Mesenchymal stem cell (in vitro differentiated cells and primary cell): Measurements from ENCODE around the gene PTGS1.

Experiments
- DNase-seq: peaks from one replicate; pipeline ENCODE4 v3.0.0-alpha.2; 2013
- H2AFZ ChIP-seq: one replicate; pipeline ENCODE4 v1.6.1; 2013; ENCODE audit warnings: low read depth, mild to moderate bottlenecking, control low read depth, inconsistent platforms, low read length, moderate library complexity
- H2AK5ac ChIP-seq: 2 replicates; pipeline ENCODE4 v1.6.1; 2013; ENCODE audit warnings: low read length, moderate library complexity, mild to moderate bottlenecking, inconsistent platforms; ENCODE audit not compliant: severe bottlenecking
- H2BK120ac ChIP-seq: one replicate; pipeline ENCODE4 v1.6.1; 2013; ENCODE audit warnings: low read depth, mild to moderate bottlenecking, inconsistent platforms, low read length, moderate library complexity
- H2BK12ac ChIP-seq, 2 experiments: one replicate each; pipeline ENCODE4 v1.6.1; 2013; ENCODE audit warnings: inconsistent platforms in 2 of 2, low read length in 2 of 2, mild to moderate bottlenecking in 2 of 2, moderate library complexity in 2 of 2, control low read depth in 1 of 2
- H2BK15ac ChIP-seq: one replicate; pipeline ENCODE4 v1.6.1; 2013; ENCODE audit warnings: mild to moderate bottlenecking, low read depth, inconsistent platforms; ENCODE audit not compliant: poor library complexity, severe bottlenecking
- H2BK5ac ChIP-seq: 2 replicates; pipeline ENCODE4 v1.6.1; 2013; ENCODE audit warnings: low read depth, mild to moderate bottlenecking, low read length, control low read depth, inconsistent platforms; ENCODE audit not compliant: poor library complexity, severe bottlenecking
- H3K14ac ChIP-seq, 2 experiments: one replicate each; pipeline ENCODE4 v1.6.1; 2013; ENCODE audit warnings: inconsistent platforms in 2 of 2, low read length in 2 of 2, control low read depth in 1 of 2, mild to moderate bottlenecking in 1 of 2, moderate library complexity in 1 of 2
- H3K18ac ChIP-seq, 2 experiments: one replicate each; pipeline ENCODE4 v1.6.1; 2013; ENCODE audit warnings: inconsistent platforms in 2 of 2, low read length in 2 of 2, control low read depth in 1 of 2, low read depth in 1 of 2, mild to moderate bottlenecking in 1 of 2
- H3K23ac ChIP-seq, 2 experiments: one replicate each; pipeline ENCODE4 v1.6.1; 2013; ENCODE audit warnings: inconsistent platforms in 2 of 2, low read length in 2 of 2, mild to moderate bottlenecking in 2 of 2, moderate library complexity in 2 of 2, control low read depth in 1 of 2
- H3K27ac ChIP-seq: 2 replicates; pipeline ENCODE4 v1.5.1; 2013; ENCODE audit warnings: mild to moderate bottlenecking, moderate library complexity, low read length, control low read depth, inconsistent platforms; ENCODE audit not compliant: poor library complexity, severe bottlenecking
- H3K27me3 ChIP-seq, 2 experiments: 2 replicates each; pipeline versions ENCODE4 v1.6.1 to v1.7.0; 2013; ENCODE audit warnings: low read length in 2 of 2, mild to moderate bottlenecking in 2 of 2, moderate library complexity in 2 of 2, control low read depth in 1 of 2, inconsistent platforms in 1 of 2; ENCODE audit not compliant: control insufficient read depth in 1 of 2, insufficient read depth in 1 of 2
- H3K36me3 ChIP-seq, 2 experiments: 2 replicates each; pipeline versions ENCODE4 v1.6.1 to v1.7.0; 2013; ENCODE audit warnings: low read length in 2 of 2, control low read depth in 1 of 2, inconsistent platforms in 1 of 2, low read depth in 1 of 2, mild to moderate bottlenecking in 1 of 2; ENCODE audit not compliant: insufficient read depth in 2 of 2, control insufficient read depth in 1 of 2
- H3K4ac ChIP-seq, 2 experiments: one replicate each; pipeline ENCODE4 v1.6.1; 2013; ENCODE audit warnings: inconsistent platforms in 2 of 2, low read length in 2 of 2, mild to moderate bottlenecking in 2 of 2, moderate library complexity in 2 of 2, control low read depth in 1 of 2, low read depth in 1 of 2
- H3K4me1 ChIP-seq: 2 replicates; pipeline ENCODE4 v1.6.1; 2013; ENCODE audit warnings: low read depth, low read length, control low read depth; ENCODE audit not compliant: control insufficient read depth, insufficient read depth
- H3K4me2 ChIP-seq: 2 replicates; pipeline ENCODE4 v1.6.1; 2013; ENCODE audit warnings: low read length, mild to moderate bottlenecking, inconsistent platforms; ENCODE audit not compliant: poor library complexity, severe bottlenecking
- H3K4me3 ChIP-seq, 2 experiments: 2 replicates each; pipeline versions ENCODE4 v1.5.1 to v1.7.0; 2013; ENCODE audit warnings: low read length in 2 of 2, mild to moderate bottlenecking in 2 of 2, control low read depth in 1 of 2, low read depth in 1 of 2; ENCODE audit not compliant: insufficient read depth in 1 of 2
- H3K79me1 ChIP-seq: replicated peaks from 2 replicates; pipeline ENCODE4 v1.6.1; 2013; ENCODE audit warnings: mild to moderate bottlenecking, control low read depth, low read length, inconsistent platforms; ENCODE audit not compliant: poor library complexity, severe bottlenecking
- H3K9ac ChIP-seq: 2 replicates; pipeline ENCODE4 v1.7.0; 2013; ENCODE audit warnings: mild to moderate bottlenecking, low read length, moderate library complexity
- H3K9me3 ChIP-seq: 2 replicates; pipeline ENCODE4 v1.7.0; 2013; ENCODE audit warnings: mild to moderate bottlenecking, low read length; ENCODE audit not compliant: control insufficient read depth
- H4K8ac ChIP-seq: one replicate; pipeline ENCODE4 v1.6.1; 2013; ENCODE audit warnings: inconsistent platforms, mild to moderate bottlenecking, low read length, moderate library complexity
- H4K91ac ChIP-seq: one replicate; pipeline ENCODE4 v1.6.1; 2013; ENCODE audit warnings: mild to moderate bottlenecking, low read length, inconsistent platforms
- WGBS: methylation state at CpG from one replicate; pipeline ENCODE4 v1.1.7; 2013; ENCODE audit warnings: mixed read lengths; 5-methylcytosine and 5-hydroxymethylcytosine counted together

PTGS1 gene

GRCh38 chr9:122336189-122336588 lies 34.6 kb upstream of the PTGS1 start:
- no peak overlapping the region for H3K4me2 ChIP-seq
- H2BK5ac ChIP-seq, result no peak overlapping the region
- no peaks in the 10 kb centered on the region for H3K4me1 ChIP-seq
- no peaks in the 10 kb centered on the region for H3K36me3 ChIP-seq
- H2BK15ac ChIP-seq, result no peak overlapping the region
- no peak overlapping the region for H3K9ac ChIP-seq
- H3K27ac ChIP-seq, result no peak overlapping the region
- DNase-seq, result no peak
- no peak overlapping the region for H2BK120ac ChIP-seq
- no peaks in the 10 kb centered on the region for H3K79me1 ChIP-seq
- no peak overlapping the region for H2AK5ac ChIP-seq
- no peak overlapping the region for H2AFZ ChIP-seq
- H3K27me3 ChIP-seq, result peaks cover 31 to 34% of the 10 kb centered on the region in 2 experiments
- H4K91ac ChIP-seq, result no peak overlapping the region
- H3K18ac ChIP-seq, result no peak overlapping the region
- no peaks in the 10 kb centered on the region for H3K9me3 ChIP-seq
- no peak overlapping the region for H2BK12ac ChIP-seq
- no peak overlapping the region for H3K23ac ChIP-seq
- no peak overlapping the region for H3K4ac ChIP-seq
- 75% methylated on average over 5 of the region's 5 CpGs for WGBS
- no peak overlapping the region for H3K4me3 ChIP-seq
- no peak overlapping the region for H3K14ac ChIP-seq
- no peak overlapping the region for H4K8ac ChIP-seq

GRCh38 chr9:122336866-122337555 lies 33.8 kb upstream of the PTGS1 start:
- 61% methylated on average over 25 of the region's 26 CpGs for whole genome bisulfite sequencing
- Histone ChIP-seq H3K4me3 (no peak overlapping the region), H3K4ac (no peak overlapping the region)

GRCh38 chr9:122337556-122337929 lies 33.3 kb upstream of the PTGS1 start:
- Histone ChIP-seq H3K36me3 (no peaks in the 10 kb centered on the region), H3K27ac (no peak overlapping the region), H2AFZ (no peak overlapping the region), H3K4me2 (no peak overlapping the region), H3K9ac (no peak overlapping the region), H3K4ac (no peak overlapping the region), H2BK12ac (no peak overlapping the region), H2BK15ac (no peak overlapping the region), H3K79me1 (no peaks in the 10 kb centered on the region), H3K23ac (no peak overlapping the region), H3K9me3 (no peaks in the 10 kb centered on the region), H3K18ac (no peak overlapping the region), H4K91ac (no peak overlapping the region), H3K4me3 (no peak overlapping the region), H2BK5ac (no peak overlapping the region), H3K14ac (no peak overlapping the region), H3K27me3 (peaks cover 31 to 34% of the 10 kb centered on the region in 2 experiments), H4K8ac (no peak overlapping the region), H2BK120ac (no peak overlapping the region), H3K4me1 (no peaks in the 10 kb centered on the region), H2AK5ac (no peak overlapping the region)
- 68% methylated on average over 3 of the region's 4 CpGs for WGBS
- no peak for DNase-seq

More at GRCh38 chr9:122336866-122337555, 33.8 kb upstream of the PTGS1 start:
- Histone ChIP-seq H3K4me1 (no peaks in the 10 kb centered on the region), H3K9ac (no peak overlapping the region), H4K8ac (no peak overlapping the region), H2BK12ac (no peak overlapping the region), H3K23ac (no peak overlapping the region), H3K14ac (peak overlapping the region in 1 of 2 experiments; percentile 80), H4K91ac (no peak overlapping the region), H3K79me1 (no peaks in the 10 kb centered on the region), H3K9me3 (no peaks in the 10 kb centered on the region), H2BK120ac (no peak overlapping the region), H3K27me3 (peaks cover 31 to 34% of the 10 kb centered on the region in 2 experiments), H2AFZ (no peak overlapping the region), H2BK15ac (no peak overlapping the region), H3K4me2 (no peak overlapping the region), H2BK5ac (no peak overlapping the region), H3K18ac (no peak overlapping the region), H3K36me3 (no peaks in the 10 kb centered on the region), H3K27ac (no peak overlapping the region), H2AK5ac (no peak overlapping the region)
- DNase-seq, result no peak

- Histone ChIP-seq H3K9ac (no peak overlapping the region), H3K23ac (no peak overlapping the region), H3K27ac (no peak overlapping the region), H2BK5ac (no peak overlapping the region), H2BK15ac (no peak overlapping the region), H3K4me1 (no peaks in the 10 kb centered on the region), H2BK120ac (no peak overlapping the region), H4K91ac (no peak overlapping the region), H4K8ac (no peak overlapping the region), H3K4ac (no peak overlapping the region), H3K27me3 (peaks cover 31 to 34% of the 10 kb centered on the region in 2 experiments), H3K36me3 (no peaks in the 10 kb centered on the region), H2BK12ac (no peak overlapping the region), H3K14ac (no peak overlapping the region), H3K9me3 (no peaks in the 10 kb centered on the region), H3K4me3 (no peak overlapping the region), H2AFZ (no peak overlapping the region), H3K79me1 (no peaks in the 10 kb centered on the region), H3K18ac (no peak overlapping the region), H2AK5ac (no peak overlapping the region), H3K4me2 (no peak overlapping the region)
- DNase-seq, result no peak
- 74% methylated on average over 6 of the region's 6 CpGs for WGBS
Measured at GRCh38 chr9:122338536-122338935, 32.3 kb upstream of the PTGS1 start.
